DMS53 (cell line): ENCODE data around the gene UBA1.

Experiments
- DNase-seq: peaks from one replicate; lab custom pipeline; 2025; lab: John Stamatoyannopoulos, UW

UBA1 gene

GRCh38 chrX:47193475-47194193 is at the start of gene UBA1:
Gene UBA1 (plus strand): TSS chrX:47193829. CDS start chrX:47198803, 4,974 bp downstream.
- peak; percentile 97 for DNase-seq

- peak; percentile 73 for DNase-seq
Measured at GRCh38 chrX:47143894-47144625, 49.6 kb upstream of the UBA1 start.

GRCh38 chrX:47144626-47145394 is 48.8 kb upstream of the UBA1 start, which contains the start of the genes NDUFB11 and RBM10:
Gene NDUFB11 (minus strand): TSS chrX:47144702. CDS start chrX:47144679, 23 bp downstream.
Gene RBM10 (plus strand): TSS chrX:47145221. CDS start chrX:47147482, 2,261 bp downstream.
- peak; percentile 98 for DNase-seq

- no peak for DNase-seq
Measured at GRCh38 chrX:47145395-47146120, 48.1 kb upstream of the UBA1 start.

DNA sequence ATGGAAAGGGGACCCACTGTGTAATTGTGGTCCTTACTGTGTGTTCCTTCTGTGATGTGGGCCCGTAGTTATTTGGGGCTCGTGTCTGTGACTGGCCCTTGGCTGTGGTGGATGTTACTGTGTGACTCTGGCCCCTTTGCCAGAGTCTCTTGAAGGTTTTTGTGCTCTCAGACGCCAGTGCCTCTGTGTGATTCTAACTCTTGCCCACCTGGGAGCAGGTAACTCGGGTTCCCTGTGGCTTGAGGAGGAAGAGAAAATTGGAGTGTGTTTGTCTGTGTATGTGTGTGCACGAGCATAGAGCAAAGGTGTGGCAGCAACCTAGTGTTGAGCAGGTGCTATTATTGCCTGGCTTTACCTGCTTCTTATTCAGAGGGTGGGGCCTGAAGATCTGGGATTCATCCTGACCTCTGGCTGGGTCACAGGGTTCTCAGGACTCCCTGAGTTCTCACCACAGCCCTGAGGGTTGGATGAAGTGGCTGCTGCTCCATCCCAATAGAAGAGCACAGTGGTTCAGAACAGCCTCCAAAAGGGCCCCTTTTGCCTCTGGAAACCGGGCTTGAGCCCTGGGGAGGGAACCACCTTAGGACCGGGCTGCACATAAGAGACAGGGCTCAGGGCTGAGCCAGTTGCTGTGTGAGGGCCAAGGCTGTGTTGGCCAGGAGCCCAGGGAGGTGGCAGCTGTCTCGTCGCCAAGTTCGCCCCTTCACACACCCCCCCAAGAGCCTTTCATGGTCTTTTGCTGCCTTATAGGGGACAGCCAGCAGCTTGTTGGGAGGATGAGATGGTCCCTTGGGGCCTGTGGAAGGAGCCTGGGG is 47.3 kb upstream of the UBA1 start:
- peak; percentile 24 for DNase-seq

- no peak for DNase-seq
Measured at GRCh38 chrX:47146936-47147859, 46.4 kb upstream of the UBA1 start.

GRCh38 chrX:47148946-47149345 is 44.7 kb upstream of the UBA1 start:
- DNase-seq = no peak

DNA sequence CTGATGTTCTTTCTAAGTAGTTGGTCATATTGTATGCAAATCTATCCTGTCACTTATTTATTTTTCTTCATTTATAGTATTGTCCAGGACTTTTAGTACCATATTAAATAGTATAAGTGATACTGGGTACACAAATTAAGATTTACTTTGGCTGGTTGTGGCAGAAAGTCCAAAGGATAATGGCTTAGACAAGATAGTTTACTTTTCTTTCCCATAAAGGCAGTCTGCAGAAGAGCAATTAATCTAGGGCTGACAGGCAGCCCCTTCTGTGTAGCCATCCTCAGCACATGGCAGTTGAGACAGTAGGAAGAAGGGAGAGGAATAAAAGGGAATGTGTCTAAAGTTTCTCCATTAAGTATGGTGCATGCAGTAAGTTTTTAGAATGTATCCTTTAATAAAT is 42.2 kb upstream of the UBA1 start:
- no peak for DNase-seq

- no peak for DNase-seq
Measured at GRCh38 chrX:47156611-47157520, 36.8 kb upstream of the UBA1 start.

DNA sequence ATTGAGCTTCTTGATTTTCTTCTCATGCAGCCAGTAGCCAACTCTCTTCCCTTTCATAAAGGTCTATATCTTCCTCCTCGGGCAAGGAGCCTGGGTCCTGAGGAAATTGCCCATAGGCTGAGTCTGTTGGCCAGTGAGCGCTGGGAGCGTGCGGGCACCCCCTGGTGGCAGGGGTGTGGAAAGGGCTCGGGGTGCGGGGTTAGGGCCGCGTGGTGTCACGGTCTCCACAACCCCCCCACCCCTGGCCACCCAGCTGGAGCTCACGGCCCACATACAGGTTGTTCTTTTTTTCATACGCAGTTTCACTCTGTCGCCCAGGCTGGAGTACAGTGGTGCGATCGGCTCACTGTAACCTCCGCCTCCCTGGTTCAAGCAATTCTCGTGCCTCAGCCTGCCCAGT is 35.5 kb upstream of the UBA1 start:
- DNase-seq = no peak

DNA sequence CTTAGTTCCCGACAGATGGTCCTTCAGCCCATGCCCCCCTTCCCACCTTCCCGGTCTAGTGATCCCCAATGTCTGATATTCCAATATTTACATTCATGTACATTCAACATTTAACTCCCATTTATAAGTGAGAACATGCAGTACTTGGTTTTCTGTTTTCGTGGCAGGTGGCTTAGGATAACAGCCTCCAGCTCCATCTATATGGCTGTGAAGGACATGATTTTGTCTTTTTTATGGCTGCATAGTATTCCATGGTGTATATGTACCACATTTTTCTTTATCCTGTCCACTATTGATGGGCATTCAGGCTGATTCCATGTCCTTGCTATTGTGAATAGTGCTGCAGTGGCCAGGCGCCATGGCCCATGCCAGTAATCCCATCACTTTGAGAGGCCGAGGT is 34.8 kb upstream of the UBA1 start:
- DNase-seq = no peak

- no peak for DNase-seq
Measured at GRCh38 chrX:47160781-47161180, 32.8 kb upstream of the UBA1 start.

DNA sequence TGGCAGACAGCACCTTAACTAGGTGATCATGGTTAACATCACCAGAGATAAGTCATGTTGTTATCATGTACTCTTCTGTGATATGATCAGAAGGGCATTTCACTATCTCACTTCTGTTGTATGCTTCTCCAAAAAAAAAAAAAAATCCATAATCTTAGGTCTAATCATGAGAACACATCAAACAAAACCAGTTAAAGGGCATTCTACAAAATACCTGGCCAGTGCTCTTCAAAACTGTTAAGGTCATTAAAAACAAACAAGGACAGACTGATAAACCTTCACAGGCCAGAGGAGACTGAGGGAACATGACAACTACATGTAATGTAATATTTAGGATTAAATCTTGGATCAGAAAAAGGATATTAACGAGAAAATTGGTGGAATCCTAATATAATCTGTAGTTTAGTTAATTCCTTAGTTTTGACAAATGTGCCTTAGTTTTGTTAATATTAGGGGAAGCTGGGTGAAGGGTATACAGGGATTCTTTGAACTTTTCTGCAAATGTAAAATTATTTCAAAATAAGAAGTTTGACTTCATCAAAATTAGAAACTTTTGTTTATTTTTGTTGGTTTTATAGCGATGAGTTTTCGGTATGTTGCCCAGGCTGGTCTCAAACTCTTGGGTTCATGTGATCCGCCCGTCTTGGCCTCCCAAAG is 30.6 kb upstream of the UBA1 start:
- DNase-seq = no peak

DNA sequence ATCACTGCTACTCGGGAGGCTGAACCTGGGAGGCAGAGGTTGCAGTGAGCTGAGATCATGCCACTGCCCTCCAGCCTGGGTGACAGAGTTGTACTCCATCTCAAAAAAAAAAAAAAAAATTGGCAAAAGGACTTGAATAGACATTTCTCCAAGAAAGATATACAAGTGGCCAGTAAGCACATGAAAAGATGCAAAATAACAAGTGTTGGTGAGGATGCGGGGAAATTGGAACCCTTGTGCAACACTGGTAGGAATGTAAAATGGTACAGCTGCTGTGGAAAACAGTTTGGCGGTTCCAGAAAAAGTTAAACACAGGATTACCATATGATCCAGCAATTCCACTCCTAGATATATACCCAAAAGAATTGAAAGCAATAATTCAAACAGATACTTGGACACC is 29.2 kb upstream of the UBA1 start:
- DNase-seq = no peak

GRCh38 chrX:47166126-47166525 is 27.5 kb upstream of the UBA1 start:
- no peak for DNase-seq

GRCh38 chrX:47168495-47169073 is 25.0 kb upstream of the UBA1 start:
- no peak for DNase-seq

DNA sequence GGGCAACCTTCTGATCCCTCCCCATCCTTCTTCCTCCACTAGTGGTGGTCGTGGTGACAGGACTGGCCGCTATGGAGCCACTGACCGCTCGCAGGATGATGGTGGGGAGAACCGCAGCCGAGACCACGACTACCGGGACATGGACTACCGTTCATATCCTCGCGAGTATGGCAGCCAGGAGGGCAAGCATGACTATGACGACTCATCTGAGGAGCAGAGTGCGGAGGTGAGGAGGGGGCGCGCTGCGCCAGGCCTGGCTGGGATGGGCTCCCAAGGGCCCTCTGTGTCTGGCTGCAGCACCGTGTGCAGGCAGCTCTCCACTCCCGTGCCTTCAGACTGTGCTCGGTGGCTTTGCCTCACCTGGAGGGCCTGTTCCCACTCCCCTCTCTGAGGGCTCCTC is 24.4 kb upstream of the UBA1 start:
- no peak for DNase-seq
